HG03521 (cell line): Measurements from ENCODE around the gene LRRC1.

Experiments
- ATAC-seq: cut with Tn5 transposase; IDR thresholded peaks from one replicate; pipeline ENCODE4 v1.9.1; 2021; ENCODE audit warnings: mild to moderate bottlenecking, moderate library complexity; ENCODE audit not compliant: unreplicated experiment

Gene LRRC1

DNA sequence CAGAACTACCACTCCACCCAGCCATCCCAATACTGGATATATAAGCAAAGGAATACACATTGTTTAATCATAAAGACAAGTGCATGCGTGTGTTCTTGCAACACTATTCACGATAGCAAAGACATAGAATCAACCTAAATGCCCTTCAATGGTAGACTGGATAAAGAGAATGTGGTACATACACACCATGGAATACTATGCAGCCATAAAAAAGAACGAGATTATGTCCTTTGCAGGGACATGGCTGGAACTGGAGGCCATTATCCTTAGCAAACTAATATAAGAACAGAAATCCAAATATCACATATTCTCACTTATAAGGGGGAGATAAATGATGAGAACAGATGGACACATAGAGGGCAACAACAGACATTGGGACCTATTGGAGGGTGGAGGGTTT, 156.6 kb downstream of the LRRC1 start:
- no peak for ATAC-seq

DNA sequence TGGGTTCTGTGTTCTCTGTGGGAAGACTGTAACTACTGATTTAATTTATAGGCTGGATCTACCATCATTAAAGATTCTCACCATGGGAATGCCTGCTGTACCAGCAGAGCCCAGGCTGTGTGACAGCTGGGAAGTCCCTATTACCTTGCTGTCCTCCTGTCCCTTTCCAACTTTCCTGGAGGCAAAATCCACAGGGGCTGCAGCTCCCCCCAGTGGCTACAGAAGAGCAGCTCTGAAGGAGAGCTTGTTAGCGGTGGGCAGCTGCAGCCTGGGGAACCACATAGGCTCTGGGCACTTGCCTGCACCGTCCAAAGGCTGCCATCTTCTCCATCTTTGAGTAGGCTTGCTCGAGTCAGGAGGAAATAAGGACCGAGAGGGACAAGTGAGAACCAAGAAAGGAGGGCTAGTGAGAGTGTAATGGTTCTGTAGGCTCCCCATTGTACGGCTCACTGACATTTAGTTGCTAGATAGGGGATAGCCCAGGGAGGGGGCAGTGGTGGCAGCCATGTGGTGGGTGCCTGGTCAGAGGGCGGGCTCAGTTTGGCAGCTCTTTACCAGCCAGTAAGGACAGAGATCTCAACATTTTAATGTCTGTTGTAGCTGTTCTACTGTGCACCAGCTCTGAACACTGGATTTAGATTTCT, 161.4 kb downstream of the LRRC1 start:
- ATAC-seq: no peak

GRCh38 chr6:53956804-53957203, 162.0 kb downstream of the LRRC1 start:
- ATAC-seq: no peak

DNA sequence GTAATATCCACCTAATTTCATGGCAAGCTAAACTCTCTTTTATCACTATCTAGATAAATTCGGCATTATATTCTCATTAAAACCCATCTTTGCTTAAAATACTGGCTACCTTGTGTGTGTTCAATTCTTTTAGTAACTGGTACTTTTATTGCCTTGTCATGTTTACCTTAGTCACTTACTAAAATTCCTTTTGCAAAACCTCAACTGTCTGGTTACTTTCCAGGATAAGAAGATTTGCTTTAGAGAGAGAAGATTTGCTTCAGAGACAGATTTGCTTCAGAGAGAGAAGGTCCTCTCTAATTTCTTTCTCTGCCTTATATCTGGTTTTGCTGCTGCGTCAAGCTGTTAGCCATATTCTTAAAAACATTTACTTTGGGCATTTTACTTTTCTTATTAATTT, 164.9 kb downstream of the LRRC1 start:
- ATAC-seq: no peak

DNA sequence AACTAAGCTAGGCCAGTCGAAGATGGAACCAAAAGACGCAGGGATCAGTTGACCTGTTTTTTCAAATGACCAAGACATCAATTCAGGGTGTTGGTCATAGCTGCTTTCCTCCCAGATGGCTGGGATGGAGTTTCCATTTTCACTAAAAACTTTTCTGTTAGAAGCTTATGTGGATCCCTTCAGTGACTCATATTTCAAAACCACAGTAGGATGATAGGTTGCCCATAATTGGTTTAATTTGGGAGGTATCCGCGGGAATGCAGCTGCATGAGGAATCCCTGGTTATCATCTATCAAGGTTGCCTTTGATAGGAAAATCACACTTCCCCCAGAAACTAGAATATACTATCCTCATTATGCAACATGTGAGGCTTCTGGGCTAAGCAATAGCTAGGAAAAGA, 165.5 kb downstream of the LRRC1 start:
- ATAC-seq: no peak

GRCh38 chr6:53961679-53962370, 167.0 kb downstream of the LRRC1 start:
- ATAC-seq: no peak

DNA sequence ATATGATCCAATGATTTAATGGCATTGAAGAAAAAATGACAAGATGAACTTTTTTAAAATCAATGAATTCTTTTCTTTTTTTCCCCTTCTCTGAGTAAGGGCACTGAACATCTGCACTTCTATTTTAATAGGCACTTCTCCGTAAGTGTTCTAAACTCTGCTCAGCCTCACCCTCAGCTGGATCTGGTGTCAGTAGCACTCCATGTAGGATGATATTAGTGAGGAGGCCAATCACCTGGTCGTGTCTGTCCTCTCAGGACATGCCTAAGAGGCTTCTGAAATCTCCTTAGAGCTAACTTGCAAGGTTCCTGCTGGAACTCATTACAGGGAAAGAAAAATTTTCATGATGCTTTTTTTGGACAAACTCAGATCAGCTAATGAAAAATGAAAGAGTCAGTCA, 167.8 kb downstream of the LRRC1 start:
- ATAC-seq: no peak

- ATAC-seq: no peak
Observed at GRCh38 chr6:53967415-53967814, 172.6 kb downstream of the LRRC1 start.
